PFSK-1 (cell line): ENCODE measurements around the gene ST6GALNAC3.

Source experiments
- FOXP2 ChIP-seq: optimal IDR thresholded peaks from 2 replicates; pipeline ENCODE3; 2011; ENCODE audit warnings: borderline replicate concordance, control low read depth, inconsistent platforms; ENCODE audit not compliant: insufficient read depth; ENCODE audit errors: extremely low read length, extremely low read depth
- POLR2AphosphoS5 ChIP-seq: IDR thresholded peaks from 2 replicates; pipeline ENCODE4 v1.6.1; 2012; ENCODE audit warnings: low read depth, mild to moderate bottlenecking, control low read depth, low read length, moderate library complexity
- REST ChIP-seq, 2 experiments: IDR thresholded peaks; 2 replicates each; pipeline versions ENCODE4 v1.6.1 to v1.8.0; 2011 to 2012; ENCODE audit warnings: low read depth in 2 of 2, low read length in 2 of 2, control low read depth in 1 of 2, inconsistent platforms in 1 of 2, mild to moderate bottlenecking in 1 of 2, moderate library complexity in 1 of 2; ENCODE audit not compliant: insufficient read depth in 1 of 2
- SIN3A ChIP-seq: IDR thresholded peaks from 2 replicates; pipeline ENCODE4 v1.6.1; 2012; ENCODE audit warnings: mild to moderate bottlenecking, low read length, moderate library complexity, borderline replicate concordance; ENCODE audit not compliant: insufficient read depth
- TAF1 ChIP-seq: IDR thresholded peaks from 2 replicates; pipeline ENCODE4 v1.6.1; 2012; ENCODE audit warnings: low read length, control low read depth, borderline replicate concordance; ENCODE audit not compliant: insufficient read depth

Gene ST6GALNAC3

GRCh38 chr1:76330991-76331603 lies 256.6 kb downstream of the ST6GALNAC3 start:
- TF ChIP-seq SIN3A, result no peak
- TF ChIP-seq FOXP2, result no peak
- TF ChIP-seq POLR2AphosphoS5, result no peak
- TF ChIP-seq TAF1, result no peak
- TF ChIP-seq REST (IDR thresholded peaks at IDR 0.05; ENCODE audit: insufficient read depth in 1 of 2, low read depth in 2 of 2, low read length in 2 of 2), result no peak

- no peak for TF ChIP-seq FOXP2
- no peak for TF ChIP-seq POLR2AphosphoS5
- TF ChIP-seq TAF1, result no peak
- no peak for TF ChIP-seq SIN3A
- no peak for TF ChIP-seq REST (IDR thresholded peaks at IDR 0.05; ENCODE audit: insufficient read depth in 1 of 2, low read depth in 2 of 2, low read length in 2 of 2)
These were observed 261.3 kb downstream of the ST6GALNAC3 start for GRCh38 chr1:76335882-76336281.

GRCh38 chr1:76336931-76337371 lies 262.4 kb downstream of the ST6GALNAC3 start:
- TF ChIP-seq SIN3A (no peak), REST (IDR thresholded peaks at IDR 0.05; ENCODE audit: insufficient read depth in 1 of 2, low read depth in 2 of 2, low read length in 2 of 2) (no peak), FOXP2 (no peak), POLR2AphosphoS5 (no peak), TAF1 (no peak)

GRCh38 chr1:76337542-76338219 lies 263.1 kb downstream of the ST6GALNAC3 start:
- TF ChIP-seq REST (IDR thresholded peaks at IDR 0.05; ENCODE audit: insufficient read depth in 1 of 2, low read depth in 2 of 2, low read length in 2 of 2) (no peak), TAF1 (no peak), POLR2AphosphoS5 (no peak)
